ENCODE data around the gene TNFRSF4.

- no peak for TF ChIP-seq CTCF (IDR thresholded peaks at IDR 0.05; ENCODE audit: borderline replicate concordance, extremely low read depth, low read length, poor library complexity, severe bottlenecking)
- TF ChIP-seq EZH2 (IDR thresholded peaks at IDR 0.05; ENCODE audit: borderline replicate concordance, low read depth, low read length, severe bottlenecking), result no peak
These were observed 19.0 kb upstream of the TNFRSF4 start for GRCh38 chr1:1232796-1233566.

All from DND-41 (cell line).